ENCODE measurements around the gene NDUFS6.
"Not testable (repeated sequence)": the region's sequence is repeated elsewhere in the genome, so short reads cannot be mapped to it uniquely, and the experiment has no call there.

NDUFS6 gene

DNA sequence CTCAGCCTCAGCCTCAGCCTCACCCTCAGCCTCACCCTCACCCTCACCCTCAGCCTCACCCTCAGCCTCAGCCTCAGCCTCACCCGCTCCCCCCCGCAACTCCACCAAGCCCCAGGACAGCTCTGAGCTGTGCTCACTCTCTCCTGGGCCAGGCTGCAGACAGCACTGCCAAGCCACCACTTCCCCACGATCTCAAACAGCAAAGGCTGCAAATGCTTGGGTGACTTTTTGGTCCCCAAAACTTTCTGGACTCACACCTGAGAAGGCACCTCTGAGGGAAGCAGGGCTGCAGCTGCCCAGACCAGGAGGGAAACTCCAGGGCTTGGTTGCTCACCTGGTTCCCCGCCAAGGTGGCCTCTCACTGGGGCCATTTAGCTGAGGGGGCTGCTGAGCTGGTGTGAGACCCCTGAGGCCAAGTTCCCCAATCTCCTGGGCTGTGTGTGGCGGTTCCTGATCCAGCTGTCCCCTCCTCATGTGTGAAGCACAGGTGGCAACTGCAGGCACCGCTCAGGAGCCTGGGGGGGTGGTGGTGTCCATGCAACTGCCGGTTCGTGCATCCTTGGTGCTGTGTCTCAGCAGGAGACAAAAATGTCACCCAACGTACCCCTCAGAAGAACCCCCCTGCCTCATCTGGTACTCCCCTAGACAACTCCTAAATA lies 19.4 kb upstream of the NDUFS6 start:
- in situ Hi-C loops (cut with MboI; ENCODE audit: low sequenced_read_pairs): no loop called here

- in situ Hi-C loops (cut with MboI; ENCODE audit: low sequenced_read_pairs): no loop called here
These were observed 18.6 kb upstream of the NDUFS6 start for GRCh38 chr5:1782385-1783215.

DNA sequence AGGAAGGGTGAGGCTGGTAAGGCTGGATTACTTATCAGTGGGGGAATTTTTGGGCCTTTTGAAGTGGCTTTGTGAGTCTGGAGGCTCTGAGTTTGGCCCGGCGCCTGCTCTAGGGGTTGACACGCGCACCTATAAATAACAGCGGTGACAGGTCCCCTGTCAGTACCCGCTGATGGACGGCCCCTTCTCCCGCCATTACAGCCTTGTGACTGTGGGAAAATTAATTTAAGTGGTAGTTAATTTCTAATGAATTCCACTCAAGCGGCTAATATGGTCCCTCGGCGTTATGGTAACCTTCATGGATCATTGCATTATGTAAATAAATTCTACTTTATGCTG lies 18.0 kb upstream of the NDUFS6 start:
- in situ Hi-C loops (cut with MboI; ENCODE audit: low sequenced_read_pairs): no loop called here

DNA sequence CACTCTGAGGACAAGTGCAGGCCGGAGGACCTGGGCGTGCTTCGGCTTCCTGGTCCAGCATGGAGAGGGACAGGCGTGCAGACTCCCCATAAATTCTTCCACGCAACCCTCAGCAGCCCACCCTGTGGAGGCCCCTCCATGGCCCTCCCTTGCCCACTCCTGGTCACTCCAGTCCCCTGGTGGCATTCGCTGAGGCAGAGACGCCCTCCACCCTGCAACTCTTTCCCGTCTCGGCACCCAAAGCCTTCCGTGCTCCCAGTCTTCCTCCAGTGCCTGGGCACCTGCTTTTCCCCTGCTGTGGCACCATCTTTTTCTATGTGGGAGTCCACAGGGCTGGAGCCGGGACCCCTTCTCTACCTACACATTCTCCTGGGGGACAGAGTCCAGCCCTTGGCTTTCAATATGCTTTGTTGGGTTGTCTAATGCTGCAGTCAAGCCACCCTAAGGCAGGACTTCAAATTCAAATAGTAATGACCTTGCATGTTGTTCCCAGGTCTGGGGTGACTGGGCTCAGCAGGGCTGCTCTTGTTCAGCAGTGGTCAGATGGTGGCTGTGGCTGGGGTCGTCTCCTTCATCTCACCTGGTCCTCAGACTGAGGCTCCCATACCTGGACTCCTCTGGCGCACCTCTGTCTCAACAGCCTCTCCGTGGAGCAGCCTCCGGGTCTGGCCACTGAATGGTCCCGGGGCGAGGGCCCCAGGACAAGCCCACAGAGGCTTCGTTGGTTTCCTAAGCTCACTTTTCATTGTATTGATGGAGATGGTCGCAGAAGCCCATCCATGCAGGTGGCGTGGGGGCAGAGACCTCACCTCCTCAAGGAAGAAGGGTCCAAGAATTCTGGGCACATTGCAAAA lies 16.8 kb upstream of the NDUFS6 start:
- in situ Hi-C loops (cut with MboI; ENCODE audit: low sequenced_read_pairs): no loop called here

DNA sequence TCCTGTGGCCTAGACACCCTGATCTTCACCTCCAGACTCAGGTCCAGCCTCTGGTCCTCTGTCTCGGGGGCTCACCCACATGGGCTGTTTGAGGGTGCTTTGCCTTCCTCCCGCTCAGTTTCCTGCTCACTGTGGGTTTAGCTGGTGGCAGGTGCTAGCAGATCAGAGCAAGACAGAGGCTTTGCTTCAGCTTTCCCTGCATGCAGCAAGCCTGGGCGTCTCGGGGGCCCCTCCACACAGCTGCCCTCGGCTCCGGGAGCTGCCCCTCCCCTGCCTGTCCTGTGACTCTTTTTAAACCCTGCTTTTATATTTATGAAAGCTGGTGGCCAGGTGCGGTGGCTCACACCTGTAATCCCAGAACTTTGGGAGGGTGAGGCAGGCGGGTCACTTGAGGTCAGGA lies 16.1 kb upstream of the NDUFS6 start:
- in situ Hi-C loops (cut with MboI; ENCODE audit: low sequenced_read_pairs): no loop called here

DNA sequence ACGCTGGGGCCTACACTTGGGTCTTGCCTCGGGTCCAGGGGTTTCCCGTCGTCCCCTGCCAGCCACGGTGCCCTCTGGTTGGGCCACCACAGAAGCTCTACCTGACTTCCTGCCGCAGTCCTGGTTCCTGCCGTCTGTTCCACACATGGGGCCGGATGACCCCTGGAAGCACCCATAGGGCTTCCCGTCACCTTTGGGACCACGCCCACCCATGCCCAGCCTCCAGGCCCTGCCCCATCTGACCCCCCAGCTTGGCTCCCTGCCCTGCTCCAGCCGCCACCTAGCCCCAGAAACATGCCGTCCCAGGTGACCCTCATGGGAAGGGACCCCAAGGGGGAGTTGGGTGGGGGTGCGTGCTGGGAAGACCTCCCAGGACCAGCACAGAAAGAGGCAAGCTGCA lies 15.2 kb upstream of the NDUFS6 start:
- in situ Hi-C loops (cut with MboI; ENCODE audit: low sequenced_read_pairs): no loop called here

- in situ Hi-C loops (cut with MboI; ENCODE audit: low sequenced_read_pairs): no loop called here
These were observed 14.4 kb upstream of the NDUFS6 start for GRCh38 chr5:1786621-1787471.

DNA sequence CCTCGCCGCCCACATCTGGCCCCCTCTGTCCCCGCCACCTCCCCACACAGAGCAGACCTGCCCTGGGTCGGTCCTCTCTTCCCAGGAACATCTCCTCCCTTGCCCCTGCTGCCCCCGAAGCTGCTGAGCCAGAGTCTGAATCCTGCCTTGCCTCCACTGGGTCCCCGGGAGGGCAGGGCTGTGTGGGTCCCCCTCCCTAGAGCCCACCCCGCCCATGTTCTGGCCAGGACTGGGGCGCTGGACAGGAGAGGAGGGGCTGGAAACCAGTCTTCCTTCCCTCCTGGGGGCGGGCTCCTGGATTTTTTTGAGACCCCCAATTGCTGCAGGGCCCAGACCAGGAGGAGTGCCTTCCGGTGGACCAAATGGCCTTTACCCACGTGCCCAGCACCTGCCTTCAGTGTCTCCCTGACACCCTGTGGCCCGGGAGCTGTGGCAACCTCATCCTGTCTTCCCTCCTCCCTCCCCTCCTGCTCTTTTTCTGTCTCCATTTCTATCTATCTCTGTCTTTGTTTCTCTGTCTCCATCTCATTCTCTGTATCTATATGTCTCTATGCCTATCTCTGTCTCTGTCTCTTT lies 13.6 kb upstream of the NDUFS6 start:
- in situ Hi-C loops (cut with MboI; ENCODE audit: low sequenced_read_pairs): no loop called here

GRCh38 chr5:1788200-1788599 lies 13.0 kb upstream of the NDUFS6 start:
- in situ Hi-C loops (cut with MboI; ENCODE audit: low sequenced_read_pairs): no loop called here

GRCh38 chr5:1788828-1789227 lies 12.4 kb upstream of the NDUFS6 start:
- in situ Hi-C loops (cut with MboI; ENCODE audit: low sequenced_read_pairs): no loop called here

GRCh38 chr5:1789438-1789833 lies 11.8 kb upstream of the NDUFS6 start:
- in situ Hi-C loops (cut with MboI; ENCODE audit: low sequenced_read_pairs): not testable (repeated sequence)

DNA sequence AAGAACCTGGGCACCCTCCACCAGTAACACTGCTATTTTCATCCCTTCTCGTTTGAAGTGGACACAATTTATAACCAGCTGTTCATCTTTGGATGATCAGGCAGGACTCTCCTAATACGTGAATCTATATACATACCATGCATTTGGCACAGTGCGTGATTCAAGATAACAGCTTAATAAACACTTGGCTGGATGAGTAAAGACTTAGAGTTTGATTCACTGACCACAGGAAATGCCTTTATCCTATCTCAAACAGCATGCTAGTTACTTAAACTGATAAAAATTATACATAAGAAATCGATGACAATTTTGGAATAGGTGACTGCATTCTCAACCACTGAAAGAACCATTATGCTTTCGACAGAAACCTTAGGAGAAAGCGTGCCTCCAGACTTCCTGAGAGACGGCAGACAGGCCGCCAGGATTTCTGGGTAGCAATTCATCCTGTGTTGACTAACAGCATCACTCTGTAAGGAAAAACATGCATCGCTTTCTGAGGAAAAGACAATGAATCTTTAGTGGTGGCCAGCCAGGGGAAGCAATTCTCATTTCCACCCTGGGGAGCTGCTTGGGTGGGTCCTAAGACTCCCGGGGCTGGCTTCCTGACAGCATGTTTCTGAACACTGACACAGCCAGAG lies 11.3 kb upstream of the NDUFS6 start:
- in situ Hi-C loops (cut with MboI; ENCODE audit: low sequenced_read_pairs): no loop called here

- in situ Hi-C loops (cut with MboI; ENCODE audit: low sequenced_read_pairs): no loop called here
These were observed 10.0 kb upstream of the NDUFS6 start for GRCh38 chr5:1791176-1791575.

GRCh38 chr5:1792842-1793266 lies 8.4 kb upstream of the NDUFS6 start:
- in situ Hi-C loops (cut with MboI; ENCODE audit: low sequenced_read_pairs): no loop called here

DNA sequence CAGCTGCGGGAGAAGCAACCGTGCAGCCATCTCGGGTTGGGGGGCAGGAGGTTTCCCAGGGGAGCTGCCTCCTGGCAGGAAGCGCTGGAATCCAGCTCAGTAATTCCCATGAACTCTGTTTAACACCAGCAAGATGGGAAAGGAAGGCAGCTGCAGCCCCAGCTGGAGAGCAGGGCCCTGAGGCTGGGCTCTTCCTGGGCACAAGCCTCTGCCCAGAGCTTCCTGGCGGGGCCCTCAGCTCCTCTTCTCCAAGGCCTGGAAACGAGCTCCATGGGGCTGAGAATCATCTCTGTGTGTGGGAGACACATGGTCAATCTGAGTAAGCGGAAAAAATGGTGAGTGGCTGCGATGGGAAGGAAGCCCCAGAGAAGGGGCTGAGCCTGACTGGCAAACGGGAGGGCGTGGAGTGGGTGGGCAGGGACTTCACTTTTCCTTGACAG lies 7.9 kb upstream of the NDUFS6 start:
- in situ Hi-C loops (cut with MboI; ENCODE audit: low sequenced_read_pairs): no loop called here

DNA sequence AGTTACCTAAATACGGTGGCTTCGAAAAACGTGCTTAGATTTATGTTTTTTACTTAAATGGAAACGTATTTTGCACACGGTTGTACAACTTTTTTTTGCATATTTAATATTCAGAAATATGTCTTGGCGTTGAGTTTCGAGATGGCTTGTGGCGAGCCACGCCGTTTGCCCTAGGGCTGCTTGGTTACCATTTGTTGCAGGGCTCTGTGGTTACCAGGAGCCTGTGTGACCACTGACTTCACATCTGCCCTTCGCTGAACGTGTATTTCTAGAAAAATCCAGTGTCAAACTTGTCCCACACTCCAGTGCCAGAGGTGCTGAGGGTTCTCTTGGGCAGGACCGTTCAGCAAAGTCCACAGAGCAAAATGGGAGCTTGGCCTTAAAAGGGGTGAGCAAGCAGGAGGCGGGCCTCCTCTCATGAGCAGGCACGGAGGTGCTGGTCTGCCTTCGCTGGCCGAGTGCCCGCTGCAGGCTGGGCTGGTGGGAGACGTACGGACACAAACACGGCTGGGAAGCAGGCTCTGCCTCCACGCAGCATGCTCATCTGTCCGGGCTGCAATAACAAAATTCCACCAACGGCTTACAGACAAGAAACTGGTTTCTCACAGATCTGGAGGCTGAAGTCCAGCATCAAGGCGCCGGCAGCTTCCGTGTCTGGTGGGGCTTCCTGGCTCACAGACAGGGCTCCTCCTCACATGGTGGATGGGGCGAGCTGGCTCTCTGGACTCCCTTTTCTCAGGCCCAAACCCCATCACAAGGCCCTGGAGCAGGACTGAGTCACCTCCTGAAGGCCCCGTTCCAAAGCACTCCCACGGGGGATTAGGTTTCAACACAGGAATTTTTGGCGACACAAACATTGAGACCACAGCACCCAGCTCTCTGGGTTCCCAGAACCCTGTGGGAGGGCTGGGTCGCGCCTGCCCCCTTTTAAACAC lies 7.0 kb upstream of the NDUFS6 start:
- in situ Hi-C loops (cut with MboI; ENCODE audit: low sequenced_read_pairs): no loop called here

- in situ Hi-C loops (cut with MboI; ENCODE audit: low sequenced_read_pairs): no loop called here
These were observed 6.3 kb upstream of the NDUFS6 start for GRCh38 chr5:1794901-1795290.

GRCh38 chr5:1795506-1795905 lies 5.7 kb upstream of the NDUFS6 start:
- in situ Hi-C loops (cut with MboI; ENCODE audit: low sequenced_read_pairs): no loop called here

- in situ Hi-C loops (cut with MboI; ENCODE audit: low sequenced_read_pairs): no loop called here
These were observed 5.3 kb upstream of the NDUFS6 start for GRCh38 chr5:1795931-1796330.

Measured in hTERT RPE-1 (cell line).